Renal cortical epithelial cell (primary cell): ENCODE results near the gene RGS5. TPM values are rescaled to one million over a fixed set of nuclear protein-coding genes. Genes with fewer than 3 reads are reported as not detected.

ENCODE experiments used
- total RNA-seq: library from RNA; depleted of rRNA; stranded (reverse); fragments of >200 nt; gene quantifications from 2 replicates; pipeline ENCODE4 v1.2.3, GENCODE V29; 2014

The RGS5 gene
- total RNA-seq, 1 donor from 2014 or later = 4.6 TPM

Other genes with a start within 250 kb of the RGS5 start
- 1.0 and 3.3 TPM in 2 replicates for gene RGS4, start 133.6 kb downstream of the RGS5 start, total RNA-seq
- gene NUF2, start 119.0 kb upstream of the RGS5 start, total RNA-seq = 0.30 and 12.9 TPM in 2 replicates